Occipital lobe (tissue), 2 donors: Measurements from ENCODE around the gene RER1. TPM values are rescaled to one million over a fixed set of nuclear protein-coding genes. Genes with fewer than 3 reads are reported as not detected.

ENCODE experiments used
- DNase-seq: peaks from one replicate; lab custom pipeline; 2025; lab: John Stamatoyannopoulos, UW
- total RNA-seq: library from RNA; depleted of rRNA; stranded (reverse); fragments of >200 nt; gene quantifications from one replicate; pipeline ENCODE4 v1.2.3, GENCODE V29; 2014

The RER1 gene
- total RNA-seq, 1 donor from 2014 or later, result 34.5 TPM

GRCh38 chr1:2444138-2444591 is 52.5 kb downstream of the RER1 start:
- no peak for DNase-seq

- DNase-seq, result no peak
Observed at GRCh38 chr1:2445162-2445822, 53.7 kb downstream of the RER1 start.

- DNase-seq, result no peak
Observed at GRCh38 chr1:2445823-2446215, 54.2 kb downstream of the RER1 start.

DNA sequence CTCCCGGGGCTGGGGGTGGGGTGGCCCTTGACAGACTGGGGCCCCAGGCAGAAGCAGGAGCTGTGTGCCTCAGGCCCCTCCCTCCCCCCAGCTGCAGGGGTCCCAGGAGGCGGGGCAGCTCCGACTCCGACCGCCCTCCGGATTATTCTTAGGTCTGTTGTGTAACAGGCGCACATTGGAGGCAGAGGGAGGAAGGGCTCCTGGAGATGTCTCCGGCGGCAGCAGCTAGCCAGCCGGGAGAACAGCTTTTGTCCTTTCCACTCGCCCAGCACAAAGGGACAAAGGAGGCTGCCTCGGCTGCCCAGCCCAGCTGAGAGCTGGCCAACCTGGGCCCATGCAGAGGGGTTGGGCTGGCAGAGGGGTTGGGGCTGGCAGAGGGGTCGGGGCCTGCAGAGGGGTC is 54.8 kb downstream of the RER1 start:
- DNase-seq, result peak; percentile 56

DNA sequence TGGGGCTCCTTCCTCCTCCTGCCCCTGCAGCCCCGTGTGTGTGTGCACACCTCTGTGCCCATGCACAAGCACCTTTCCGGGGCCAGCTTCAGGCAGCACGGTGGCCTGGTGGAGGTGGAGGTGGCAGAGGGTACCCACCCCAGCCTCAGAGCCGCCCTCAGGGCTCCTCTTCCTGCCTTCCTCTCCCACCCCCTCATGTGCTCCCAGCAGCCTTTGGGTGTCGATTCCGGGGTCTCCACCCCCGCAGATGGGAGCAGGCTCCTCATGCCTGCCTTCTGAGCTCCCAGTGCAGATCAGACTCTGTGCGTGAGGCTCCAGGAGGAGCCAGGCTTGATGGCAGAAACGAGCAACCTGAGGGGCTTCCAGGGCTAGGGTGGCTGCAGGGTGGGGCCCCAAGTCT is 55.2 kb downstream of the RER1 start:
- no peak for DNase-seq

- DNase-seq, result no peak
Observed at GRCh38 chr1:2447276-2448097, 55.8 kb downstream of the RER1 start.

- DNase-seq, result no peak
Observed at GRCh38 chr1:2448098-2448445, 56.4 kb downstream of the RER1 start.

GRCh38 chr1:2449636-2450454 is 58.2 kb downstream of the RER1 start:
- DNase-seq, result peak; percentile 33

GRCh38 chr1:2451741-2452140 is 60.1 kb downstream of the RER1 start:
- DNase-seq, result no peak

DNA sequence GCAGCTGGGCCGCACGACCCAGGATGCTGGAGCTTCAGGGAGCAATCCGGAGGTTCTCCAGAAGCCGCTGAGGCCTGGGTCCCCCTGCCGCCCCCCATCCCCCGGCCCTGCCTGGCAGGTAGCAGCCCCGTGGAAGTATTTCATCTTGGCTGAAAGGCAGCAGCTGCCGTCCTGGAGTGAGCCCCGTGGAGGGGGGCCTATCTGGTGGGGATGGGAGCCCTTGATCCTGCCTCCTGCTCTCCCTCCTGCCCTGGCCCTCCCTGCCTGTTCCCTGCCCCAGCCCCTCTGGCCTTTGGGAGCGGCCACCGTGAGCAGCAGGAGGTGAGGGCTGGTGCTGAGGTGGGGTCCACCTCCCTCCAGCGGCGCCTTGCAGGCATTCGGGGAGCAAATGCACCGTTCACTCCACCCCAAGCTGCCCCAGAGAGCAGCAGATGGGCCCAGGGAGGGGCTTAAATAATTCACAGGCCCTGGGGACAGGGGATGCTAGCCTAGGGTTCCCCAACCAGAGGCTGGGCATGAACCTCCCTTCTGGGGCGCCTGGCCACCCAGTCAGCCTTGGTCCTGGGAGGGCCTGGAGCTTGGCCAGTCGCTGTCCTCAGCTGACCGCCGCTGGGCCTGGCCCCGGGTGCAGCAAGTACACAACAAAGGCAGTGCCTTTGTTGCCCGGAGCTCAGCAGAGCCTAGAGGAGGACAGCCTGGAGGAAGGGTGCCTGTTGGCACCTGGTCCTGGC is 60.7 kb downstream of the RER1 start:
- peak; percentile 64 for DNase-seq

- no peak for DNase-seq
Observed at GRCh38 chr1:2452932-2453315, 61.3 kb downstream of the RER1 start.

GRCh38 chr1:2454227-2454626 is 62.6 kb downstream of the RER1 start:
- DNase-seq, result no peak

Other genes starting within 250 kb of the RER1 start
- gene FAAP20, start 197.1 kb upstream of the RER1 start, total RNA-seq, result 20.3 TPM
- 19.3 TPM for gene SKI, start 163.5 kb upstream of the RER1 start, total RNA-seq
- 13.1 TPM for gene MORN1, start 287 bp upstream of the RER1 start, total RNA-seq
- 21.2 TPM for gene PEX10, start 20.7 kb downstream of the RER1 start, total RNA-seq
- gene PLCH2, start 84.4 kb downstream of the RER1 start, total RNA-seq, result 4.2 TPM
- gene PANK4, start 134.8 kb downstream of the RER1 start, total RNA-seq, result 26.0 TPM
- gene HES5, start 138.4 kb downstream of the RER1 start, total RNA-seq, result 25.4 TPM
- gene TNFRSF14, start 164.5 kb downstream of the RER1 start, total RNA-seq, result 2.0 TPM
- 11.9 TPM for gene PRXL2B, start 194.9 kb downstream of the RER1 start, total RNA-seq
- gene MMEL1, start 241.2 kb downstream of the RER1 start, total RNA-seq, result 3.7 TPM